GM12865 (cell line): Measurements from ENCODE around the gene LMNTD1.
A peak's percentile ranks its signal among the peaks of the same experiment; 100 is the strongest.

Source experiments
- DNase-seq: peaks from one replicate; pipeline ENCODE4 v3.0.0; 2010; ENCODE audit warnings: low read depth
- H3K4me3 ChIP-seq: 2 replicates; pipeline ENCODE4 v1.5.1; 2011; ENCODE audit warnings: mild to moderate bottlenecking, low read depth, low read length, control low read depth
- TF ChIP-seq, protein P1 (sequence below): IDR thresholded peaks from 2 replicates; pipeline ENCODE4 v1.5.1; 2011; ENCODE audit warnings: low read length, control low read depth, low read depth, inconsistent platforms; ENCODE audit not compliant: insufficient read depth; ENCODE audit errors: missing control alignments

The LMNTD1 gene

GRCh38 chr12:25477217-25477616 lies 75.9 kb downstream of the LMNTD1 start:
- TF ChIP-seq, protein P1, sequence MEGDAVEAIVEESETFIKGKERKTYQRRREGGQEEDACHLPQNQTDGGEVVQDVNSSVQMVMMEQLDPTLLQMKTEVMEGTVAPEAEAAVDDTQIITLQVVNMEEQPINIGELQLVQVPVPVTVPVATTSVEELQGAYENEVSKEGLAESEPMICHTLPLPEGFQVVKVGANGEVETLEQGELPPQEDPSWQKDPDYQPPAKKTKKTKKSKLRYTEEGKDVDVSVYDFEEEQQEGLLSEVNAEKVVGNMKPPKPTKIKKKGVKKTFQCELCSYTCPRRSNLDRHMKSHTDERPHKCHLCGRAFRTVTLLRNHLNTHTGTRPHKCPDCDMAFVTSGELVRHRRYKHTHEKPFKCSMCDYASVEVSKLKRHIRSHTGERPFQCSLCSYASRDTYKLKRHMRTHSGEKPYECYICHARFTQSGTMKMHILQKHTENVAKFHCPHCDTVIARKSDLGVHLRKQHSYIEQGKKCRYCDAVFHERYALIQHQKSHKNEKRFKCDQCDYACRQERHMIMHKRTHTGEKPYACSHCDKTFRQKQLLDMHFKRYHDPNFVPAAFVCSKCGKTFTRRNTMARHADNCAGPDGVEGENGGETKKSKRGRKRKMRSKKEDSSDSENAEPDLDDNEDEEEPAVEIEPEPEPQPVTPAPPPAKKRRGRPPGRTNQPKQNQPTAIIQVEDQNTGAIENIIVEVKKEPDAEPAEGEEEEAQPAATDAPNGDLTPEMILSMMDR = no peak
- no peak for DNase-seq
- H3K4me3 ChIP-seq = no peak overlapping the region

DNA sequence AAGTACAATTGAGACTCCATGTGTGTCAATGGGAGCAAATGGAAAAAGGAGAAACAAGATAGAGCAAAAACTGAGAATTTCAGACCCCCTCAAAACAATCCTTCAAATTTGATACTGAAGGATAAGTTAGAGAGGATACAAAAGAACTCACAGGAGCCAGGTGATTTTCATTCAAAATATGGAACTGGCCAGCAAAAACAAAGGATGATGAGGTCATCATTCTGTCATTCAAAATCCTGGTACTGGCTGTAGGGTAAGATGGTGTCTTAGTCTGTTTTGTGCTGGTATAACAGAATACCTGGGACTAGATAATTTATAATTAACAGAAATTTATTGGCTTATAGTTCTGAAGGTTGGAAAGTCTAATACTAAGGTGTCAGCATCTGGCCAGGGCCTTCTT lies 80.6 kb downstream of the LMNTD1 start:
- TF ChIP-seq, protein P1 = no peak
- H3K4me3 ChIP-seq = no peak overlapping the region
- no peak for DNase-seq

DNA sequence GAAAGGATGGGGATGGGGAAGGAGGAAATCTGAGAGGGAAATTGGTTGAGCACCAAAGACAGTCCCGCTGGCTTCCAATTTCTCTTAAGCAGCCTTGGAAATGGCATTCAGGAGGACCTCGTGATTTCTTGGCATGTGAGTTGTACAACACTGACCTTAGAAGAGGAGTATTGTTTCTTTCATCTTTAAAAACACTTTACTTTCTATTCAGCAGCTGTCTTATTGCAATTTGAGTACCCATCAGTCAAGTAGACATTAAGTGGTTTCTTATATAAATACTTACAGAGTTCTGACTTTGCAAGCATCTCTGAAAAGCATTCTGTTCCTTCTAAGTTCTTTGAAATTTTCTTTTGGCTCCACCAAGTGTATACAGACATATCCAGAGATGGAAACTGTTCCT lies 83.2 kb downstream of the LMNTD1 start:
- no peak overlapping the region for H3K4me3 ChIP-seq
- TF ChIP-seq, protein P1 = no peak
- no peak for DNase-seq

DNA sequence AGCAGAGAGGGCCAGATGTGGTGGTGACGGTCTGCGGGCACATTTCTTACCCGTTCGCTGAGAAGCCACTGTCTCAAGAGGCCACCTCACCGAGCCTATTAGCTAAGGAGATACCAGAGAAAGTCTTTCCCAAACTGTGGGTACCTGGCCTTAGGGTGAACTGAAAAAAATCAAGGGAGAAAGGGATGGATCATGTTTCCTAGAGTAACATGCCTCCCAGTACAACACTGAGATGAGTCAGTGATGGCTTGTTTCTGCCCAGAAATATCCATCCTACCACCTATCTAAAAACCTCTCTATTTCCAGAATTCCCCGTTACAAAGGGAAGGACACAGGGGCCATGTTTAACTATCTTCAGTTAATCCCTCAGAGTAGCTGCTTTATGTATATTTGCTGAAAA lies 83.7 kb downstream of the LMNTD1 start:
- H3K4me3 ChIP-seq = no peak overlapping the region
- no peak for DNase-seq
- TF ChIP-seq, protein P1 = no peak

- no peak for DNase-seq
- TF ChIP-seq, protein P1 = no peak
- no peak overlapping the region for H3K4me3 ChIP-seq
Measured at GRCh38 chr12:25463521-25463920, 89.6 kb downstream of the LMNTD1 start.

- no peak for DNase-seq
- no peak overlapping the region for H3K4me3 ChIP-seq
- TF ChIP-seq, protein P1 = no peak
Measured at GRCh38 chr12:25463005-25463404, 90.1 kb downstream of the LMNTD1 start.

GRCh38 chr12:25459541-25459951 lies 93.5 kb downstream of the LMNTD1 start:
- peak; percentile 38 for DNase-seq
- no peak overlapping the region for H3K4me3 ChIP-seq

More at GRCh38 chr12:25459541-25459951, 93.5 kb downstream of the LMNTD1 start:
- TF ChIP-seq, protein P1 = no peak
